ENCODE data around the gene XRCC6.

- TF ChIP-seq CTCF (conservative IDR thresholded peaks at IDR 0.05; ENCODE audit: low read depth, low read length) (peak; percentile 74), POLR2A (IDR thresholded peaks at IDR 0.05; ENCODE audit: low read depth, low read length) (no peak), MAFK (IDR thresholded peaks at IDR 0.05; ENCODE audit: low read depth, low read length) (no peak), BHLHE40 (IDR thresholded peaks at IDR 0.05; ENCODE audit: low read depth, low read length) (no peak), CEBPB (IDR thresholded peaks at IDR 0.05; ENCODE audit: low read depth, low read length) (no peak), NFE2L2 (IDR thresholded peaks at IDR 0.05; ENCODE audit: low read depth, low read length) (no peak), MXI1 (IDR thresholded peaks at IDR 0.05; ENCODE audit: borderline replicate concordance, low read depth, low read length) (no peak), MAZ (IDR thresholded peaks at IDR 0.05; ENCODE audit: borderline replicate concordance, low read depth, low read length) (no peak), CHD1 (IDR thresholded peaks at IDR 0.05; ENCODE audit: low read depth, low read length) (no peak), SMC3 (IDR thresholded peaks at IDR 0.05; ENCODE audit: low read depth, low read length) (peak; percentile 72)
Measured at GRCh38 chr22:41596776-41597634, 24.1 kb upstream of the XRCC6 start.
